Right lobe of liver (tissue), 4 donors: ENCODE measurements around the gene MCRIP1.

Source experiments
- POLR2A ChIP-seq: fragments of 450-650 bp; IDR thresholded peaks from one replicate; pipeline ENCODE4 v1.6.1; 2017; ENCODE audit warnings: antibody characterized with exemption, mild to moderate bottlenecking
- TF ChIP-seq, protein P1 (sequence below), 4 donors: fragments of 200-600 bp in 3 of 4; fragments of 450-650 bp in 1 of 4; IDR thresholded peaks; one replicate each; pipeline versions ENCODE4 v1.5.1 to v1.8.0; 2016 to 2022; ENCODE audit warnings: antibody characterized with exemption in 4 of 4, mild to moderate bottlenecking in 2 of 4
- donor health status: DM: no; HTN: no; CAD: no.
- donor health status: DM: no; HTN: no; CAD: no.
- donor health status: DM: no; HTN: yes; CAD: no.

DNA sequence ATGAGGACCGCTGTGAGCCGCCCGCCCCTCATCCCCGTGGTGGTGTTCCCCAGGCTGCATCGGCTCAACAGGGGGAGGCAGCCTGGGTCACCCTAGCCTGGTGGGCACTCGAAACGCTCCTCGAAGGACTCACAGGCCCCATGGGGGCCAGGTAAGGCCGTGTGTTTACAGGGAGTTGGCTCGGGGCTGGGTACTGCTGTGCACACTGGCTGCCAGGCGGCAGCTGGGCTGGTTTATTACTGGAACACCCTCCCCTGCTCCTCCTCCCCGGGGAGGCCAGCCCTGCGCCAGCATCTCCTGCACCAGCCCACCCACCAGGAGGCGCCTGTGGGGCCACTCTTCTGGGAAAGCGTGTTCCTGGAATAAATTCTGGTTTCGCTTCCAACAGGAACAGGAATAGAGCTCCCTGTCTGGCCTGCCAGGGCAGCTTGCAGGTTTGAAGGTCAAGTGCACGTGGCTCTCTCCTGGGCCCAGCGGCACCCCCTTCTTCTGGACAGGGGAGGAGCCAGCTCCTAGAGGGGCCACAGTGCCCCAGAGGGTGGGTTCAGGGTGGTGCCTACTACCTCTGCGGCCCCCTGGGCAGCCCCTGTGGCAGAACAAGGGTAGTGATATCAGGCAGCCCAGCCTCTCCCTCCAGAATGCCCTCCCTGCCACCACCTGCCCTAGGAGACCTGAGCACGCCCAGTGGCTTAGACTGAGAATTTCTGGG, 11.3 kb downstream of the MCRIP1 start:
- no peak for TF ChIP-seq POLR2A
- TF ChIP-seq, protein P1, sequence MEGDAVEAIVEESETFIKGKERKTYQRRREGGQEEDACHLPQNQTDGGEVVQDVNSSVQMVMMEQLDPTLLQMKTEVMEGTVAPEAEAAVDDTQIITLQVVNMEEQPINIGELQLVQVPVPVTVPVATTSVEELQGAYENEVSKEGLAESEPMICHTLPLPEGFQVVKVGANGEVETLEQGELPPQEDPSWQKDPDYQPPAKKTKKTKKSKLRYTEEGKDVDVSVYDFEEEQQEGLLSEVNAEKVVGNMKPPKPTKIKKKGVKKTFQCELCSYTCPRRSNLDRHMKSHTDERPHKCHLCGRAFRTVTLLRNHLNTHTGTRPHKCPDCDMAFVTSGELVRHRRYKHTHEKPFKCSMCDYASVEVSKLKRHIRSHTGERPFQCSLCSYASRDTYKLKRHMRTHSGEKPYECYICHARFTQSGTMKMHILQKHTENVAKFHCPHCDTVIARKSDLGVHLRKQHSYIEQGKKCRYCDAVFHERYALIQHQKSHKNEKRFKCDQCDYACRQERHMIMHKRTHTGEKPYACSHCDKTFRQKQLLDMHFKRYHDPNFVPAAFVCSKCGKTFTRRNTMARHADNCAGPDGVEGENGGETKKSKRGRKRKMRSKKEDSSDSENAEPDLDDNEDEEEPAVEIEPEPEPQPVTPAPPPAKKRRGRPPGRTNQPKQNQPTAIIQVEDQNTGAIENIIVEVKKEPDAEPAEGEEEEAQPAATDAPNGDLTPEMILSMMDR (IDR thresholded peaks at IDR 0.05) = peak; percentile 73 to 88 (median 82)
